Activated CD4-positive, alpha-beta T cell treated with anti-CD3 and anti-CD28 coated beads, Interleukin-2, amount 10 ng/mL, durations not matched to agents 7 days and 5 days (primary cell): ENCODE measurements around the gene HOXB6. TPM values are rescaled to one million over a fixed set of nuclear protein-coding genes. Genes with fewer than 3 reads are reported as not detected.

ENCODE experiments used
- CTCF ChIA-PET: fragments of 350-600 bp; sonication (Branson Sonifier 250); formaldehyde crosslinking; loops from one replicate; lab custom pipeline; 2021; ENCODE audit warnings: antibody characterized with exemption; lab: Charles Lee
- POLR2A ChIA-PET: fragments of 350-600 bp; sonication (Branson Sonifier 250); formaldehyde crosslinking; loops from one replicate; lab custom pipeline; 2021; ENCODE audit warnings: antibody characterized with exemption; lab: Charles Lee
- DNase-seq: peaks from one replicate; pipeline ENCODE4 v3.0.0-alpha.2; 2020
- H3K27ac Mint-ChIP-seq: one replicate; pipeline ENCODE4 v1.8.0; 2021; ENCODE audit warnings: mild to moderate bottlenecking, moderate library complexity, mixed read lengths
- H3K27me3 Mint-ChIP-seq: one replicate; pipeline ENCODE4 v1.8.0; 2021; ENCODE audit warnings: mixed read lengths
- H3K36me3 Mint-ChIP-seq: one replicate; pipeline ENCODE4 v1.8.0; 2021; ENCODE audit warnings: low read depth, mixed read lengths
- H3K4me1 Mint-ChIP-seq: one replicate; pipeline ENCODE4 v1.8.0; 2021; ENCODE audit warnings: mixed read lengths
- H3K4me3 Mint-ChIP-seq: one replicate; pipeline ENCODE4 v1.8.0; 2021; ENCODE audit warnings: mild to moderate bottlenecking, moderate library complexity, mixed read lengths
- H3K9me3 Mint-ChIP-seq: one replicate; pipeline ENCODE4 v1.8.0; 2021; ENCODE audit warnings: mixed read lengths
- total RNA-seq, 2 experiments: library from RNA; stranded (reverse); gene quantifications; one replicate each; pipeline ENCODE4 v1.2.3, GENCODE V29; 2021

The HOXB6 gene
- total RNA-seq, 2 experiments from 2014 or later, result not detected

DNA sequence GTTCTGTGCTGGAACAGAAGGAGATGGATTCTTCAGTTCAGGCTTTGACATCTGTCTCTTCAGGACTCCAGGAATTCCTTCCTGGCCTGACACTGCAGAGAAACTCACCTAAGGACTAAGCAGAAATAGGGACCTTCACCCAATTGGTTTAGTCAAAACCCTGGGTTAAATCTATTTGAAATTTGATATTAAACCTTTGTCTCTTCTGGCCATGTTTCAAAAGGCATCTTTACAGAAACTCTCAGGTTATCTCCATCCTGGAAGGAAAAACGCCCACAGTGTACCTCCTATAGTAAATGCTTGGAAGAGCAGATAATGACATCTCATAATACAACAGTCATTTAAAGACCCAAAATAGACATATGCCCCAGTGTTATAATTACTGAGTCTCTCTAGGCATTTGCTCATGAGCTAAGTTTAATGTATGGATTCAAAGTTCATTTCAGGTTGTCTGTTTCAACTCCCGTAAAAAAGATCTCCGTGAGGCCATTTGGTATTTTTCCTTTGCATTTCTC lies 21.0 kb downstream of the HOXB6 start:
- POLR2A ChIA-PET, result interaction anchor here (0.5 kb wide), 1 partner anchor 495 kb away, joined by 5 read pairs; no protein-coding TSS in a partner anchor
- DNase-seq, result no peak
- H3K27ac Mint-ChIP-seq, result no peak overlapping the region
- no peak overlapping the region for H3K4me3 Mint-ChIP-seq
- H3K4me1 Mint-ChIP-seq, result peaks cover 71% of the 10 kb centered on the region
- H3K9me3 Mint-ChIP-seq, result no peaks in the 10 kb centered on the region
- CTCF ChIA-PET, result interaction anchor here (1.1 to 1.6 kb wide), 4 partner anchors 9 to 245 kb away, joined by 3 to 6 read pairs (median 3); no protein-coding TSS in a partner anchor
- peaks cover 11% of the 10 kb centered on the region for H3K36me3 Mint-ChIP-seq
- peaks cover 97% of the 10 kb centered on the region for H3K27me3 Mint-ChIP-seq

DNA sequence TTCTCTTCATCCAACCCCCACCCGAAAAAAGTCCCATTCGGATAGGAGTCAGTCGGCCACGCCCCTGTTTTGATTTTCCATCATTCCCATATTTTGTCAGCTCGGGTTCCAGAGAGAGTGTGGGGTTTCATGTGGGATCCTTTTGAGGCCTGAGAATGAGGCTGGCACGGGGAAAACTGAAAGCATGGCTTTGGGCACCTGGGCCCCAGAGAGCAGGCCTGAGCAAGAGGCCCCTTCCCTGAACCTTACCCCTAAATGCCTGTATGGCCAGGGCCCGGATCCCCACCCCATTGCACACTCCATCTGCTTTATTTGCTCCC lies 22.1 kb downstream of the HOXB6 start:
- H3K4me1 Mint-ChIP-seq, result peaks cover 70% of the 10 kb centered on the region
- H3K27ac Mint-ChIP-seq, result no peak overlapping the region
- H3K27me3 Mint-ChIP-seq, result peaks cover 90% of the 10 kb centered on the region
- peaks cover 13% of the 10 kb centered on the region for H3K36me3 Mint-ChIP-seq
- no peak for DNase-seq
- H3K4me3 Mint-ChIP-seq, result peak overlapping the region; percentile 51
- POLR2A ChIA-PET, result no interaction called here
- H3K9me3 Mint-ChIP-seq, result no peaks in the 10 kb centered on the region
- CTCF ChIA-PET, result interaction anchor here (0.8 to 1.5 kb wide), 7 partner anchors 27 to 244 kb away, joined by 3 to 5 read pairs (median 3); partner anchors contain the start of gene HOXB9

DNA sequence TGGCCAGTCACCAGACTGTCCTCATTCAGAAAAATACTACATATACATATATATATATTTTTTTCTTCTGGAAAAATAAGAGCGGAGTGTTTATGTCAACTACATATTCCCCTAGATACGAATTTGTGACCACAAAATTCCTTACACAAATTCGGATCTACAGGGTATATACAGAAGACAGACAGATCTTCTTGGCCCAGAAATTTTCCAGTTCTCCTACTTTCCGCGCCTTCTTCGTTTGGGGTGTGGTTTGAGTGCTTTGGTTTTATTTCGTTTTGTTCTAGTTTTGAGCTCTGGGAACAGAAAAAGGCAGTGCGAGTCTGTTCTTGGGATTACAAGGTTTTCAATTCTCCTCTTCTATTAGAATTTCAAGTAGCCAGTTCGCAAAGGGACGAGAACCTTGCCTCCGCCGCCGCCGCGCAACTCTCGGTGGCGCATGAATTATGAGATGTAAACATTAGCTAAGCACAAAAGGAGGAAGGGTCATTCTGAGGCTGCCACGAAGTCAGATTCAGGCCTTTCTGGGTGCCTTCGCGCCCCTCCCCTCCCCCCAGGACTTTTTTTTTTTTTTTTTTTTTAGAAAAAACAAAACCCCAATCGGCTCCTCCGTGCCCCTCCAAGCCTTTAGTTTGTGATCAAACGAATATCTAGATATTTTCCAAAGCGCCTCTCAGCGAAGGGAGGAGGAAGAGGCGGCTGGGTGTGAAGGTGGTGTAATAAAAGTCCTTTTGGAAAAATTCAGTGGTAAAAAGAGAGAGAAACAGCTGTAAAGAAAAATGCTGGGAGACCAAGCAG lies 24.8 kb downstream of the HOXB6 start:
- Mint-ChIP-seq H3K27me3 (peaks cover 69% of the 10 kb centered on the region), H3K4me3 (peak overlapping the region; percentile 86)

DNA sequence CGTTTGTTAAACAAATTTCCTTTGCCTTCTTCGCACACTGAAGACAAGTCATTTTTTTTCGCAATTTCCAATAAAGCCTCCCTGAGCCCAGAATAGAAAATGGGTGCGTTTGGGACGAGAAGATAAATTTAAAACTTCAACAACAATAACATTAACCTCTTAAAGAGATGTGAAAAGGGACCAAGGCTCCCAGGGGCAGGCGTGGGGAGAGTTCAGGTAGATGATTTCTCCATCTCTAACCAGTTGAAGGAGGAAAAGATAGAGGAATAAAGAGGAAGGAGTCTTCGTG lies 25.4 kb downstream of the HOXB6 start:
- POLR2A ChIA-PET, result no interaction called here
- Mint-ChIP-seq H3K36me3 (peaks cover 14% of the 10 kb centered on the region), H3K27me3 (peaks cover 64% of the 10 kb centered on the region), H3K4me1 (peaks cover 65% of the 10 kb centered on the region), H3K9me3 (no peaks in the 10 kb centered on the region), H3K27ac (no peak overlapping the region), H3K4me3 (peak overlapping the region; percentile 86)
- DNase-seq, result no peak
- CTCF ChIA-PET, result no interaction called here

More for the DNA sequence above, 24.8 kb downstream of the HOXB6 start:
- no peak overlapping the region for H3K27ac Mint-ChIP-seq
- H3K9me3 Mint-ChIP-seq, result no peaks in the 10 kb centered on the region
- ChIA-PET CTCF (no interaction called here), POLR2A (interaction anchor here (0.7 kb wide), 1 partner anchor 33 kb away, joined by 3 read pairs; no protein-coding TSS in a partner anchor)
- H3K36me3 Mint-ChIP-seq, result peaks cover 14% of the 10 kb centered on the region
- no peak for DNase-seq
- H3K4me1 Mint-ChIP-seq, result peaks cover 66% of the 10 kb centered on the region

DNA sequence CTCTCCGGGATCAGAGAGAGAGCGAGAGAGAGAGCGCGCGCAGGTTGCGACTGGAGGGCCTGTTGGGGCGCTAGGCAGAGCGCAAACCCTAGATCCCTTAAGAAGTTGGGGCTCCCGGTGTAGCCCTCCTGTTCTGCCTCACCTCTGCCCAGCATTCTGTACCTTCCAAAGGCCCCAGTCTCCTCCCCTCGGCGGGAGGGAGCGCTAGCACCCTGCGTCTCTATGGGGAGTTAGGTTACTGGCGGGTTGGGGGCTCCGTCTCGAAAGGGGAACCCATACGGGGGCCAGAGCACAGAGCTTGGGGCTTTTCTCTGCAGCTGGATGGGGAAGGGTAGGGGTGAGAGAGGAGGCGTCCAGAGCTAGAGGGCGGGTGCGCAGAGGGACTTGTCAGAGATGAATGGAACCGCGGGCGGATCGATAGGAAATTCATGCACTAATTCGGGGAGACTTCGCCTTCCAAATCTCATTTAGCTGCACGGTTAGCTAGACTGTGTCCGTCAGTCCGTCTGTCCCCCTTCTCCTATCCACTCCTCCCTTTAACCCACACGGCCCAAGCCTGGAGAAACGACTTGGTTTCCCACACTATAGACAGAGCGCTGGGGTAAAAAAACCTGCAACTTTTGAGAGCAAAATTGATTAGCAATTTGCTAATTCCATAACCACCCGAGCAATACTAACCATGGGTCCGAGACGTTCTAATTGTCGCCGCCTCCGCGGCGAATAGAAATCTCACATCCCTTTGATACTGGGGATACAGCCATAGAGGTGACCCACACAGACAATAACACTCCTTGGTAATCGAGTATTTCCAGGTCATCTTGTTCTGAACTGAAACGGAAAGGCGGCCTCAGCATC lies 25.9 kb downstream of the HOXB6 start:
- Mint-ChIP-seq H3K27ac (peak overlapping the region; percentile 7), H3K27me3 (peaks cover 59% of the 10 kb centered on the region), H3K36me3 (peaks cover 14% of the 10 kb centered on the region), H3K9me3 (no peaks in the 10 kb centered on the region), H3K4me3 (peak overlapping the region; percentile 86), H3K4me1 (peaks cover 65% of the 10 kb centered on the region)
- POLR2A ChIA-PET, result no interaction called here
- DNase-seq, result no peak
- CTCF ChIA-PET, result interaction anchor here (0.6 kb wide), 1 partner anchor 151 kb away, joined by 3 read pairs; no protein-coding TSS in a partner anchor

DNA sequence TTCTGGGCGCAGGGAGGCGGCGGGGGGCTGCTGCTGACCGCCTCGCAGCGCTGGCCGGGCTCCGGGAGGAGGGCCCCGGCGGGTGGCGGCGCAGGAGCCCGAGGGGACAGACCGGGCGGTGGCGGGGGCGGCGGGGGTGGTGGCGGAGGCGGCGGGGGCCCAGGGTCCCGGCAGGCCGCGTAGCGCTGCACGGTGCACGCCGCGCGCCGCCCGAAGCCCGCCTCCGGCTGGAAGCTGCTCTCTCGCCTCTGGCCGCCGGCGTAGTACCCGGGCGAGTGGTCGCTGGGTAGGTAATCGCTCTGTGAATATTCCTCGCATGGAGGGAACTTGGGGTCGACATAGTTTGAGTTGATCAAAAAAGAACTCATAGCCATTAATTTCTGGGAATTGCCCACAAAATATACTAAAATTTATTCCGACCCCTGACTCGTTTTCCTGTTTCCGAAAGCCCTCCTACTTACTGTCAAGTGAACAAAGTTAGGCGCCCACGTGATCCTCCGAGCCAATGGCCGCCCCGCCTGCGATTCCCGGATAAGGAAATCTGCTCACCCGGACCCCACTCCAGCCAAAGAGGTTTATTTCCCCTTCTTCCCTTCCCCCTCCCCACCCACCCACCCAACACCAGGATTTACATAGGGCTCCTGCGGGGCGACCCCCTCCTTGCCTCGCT lies 26.7 kb downstream of the HOXB6 start, which contains the start of gene HOXB4:
Gene HOXB4, minus strand, starts transcription at position 405 of the 670 bp plus-strand sequence. Its CDS starts 31 bp downstream, at position 374.
- Mint-ChIP-seq H3K4me3 (peak within 1 kb of the TSS; percentile 86), H3K27me3 (peaks cover 56% of the 10 kb centered on the region), H3K4me1 (peaks cover 67% of the 10 kb centered on the region), H3K36me3 (peaks cover 14% of the 10 kb centered on the region), H3K9me3 (no peaks in the 10 kb centered on the region), H3K27ac (peak within 1 kb of the TSS; percentile 88)
- ChIA-PET CTCF (interaction anchor here (0.6 kb wide), 1 partner anchor 150 kb away, joined by 3 read pairs; no protein-coding TSS in a partner anchor), POLR2A (no interaction called here)
- peak; percentile 76 for DNase-seq

DNA sequence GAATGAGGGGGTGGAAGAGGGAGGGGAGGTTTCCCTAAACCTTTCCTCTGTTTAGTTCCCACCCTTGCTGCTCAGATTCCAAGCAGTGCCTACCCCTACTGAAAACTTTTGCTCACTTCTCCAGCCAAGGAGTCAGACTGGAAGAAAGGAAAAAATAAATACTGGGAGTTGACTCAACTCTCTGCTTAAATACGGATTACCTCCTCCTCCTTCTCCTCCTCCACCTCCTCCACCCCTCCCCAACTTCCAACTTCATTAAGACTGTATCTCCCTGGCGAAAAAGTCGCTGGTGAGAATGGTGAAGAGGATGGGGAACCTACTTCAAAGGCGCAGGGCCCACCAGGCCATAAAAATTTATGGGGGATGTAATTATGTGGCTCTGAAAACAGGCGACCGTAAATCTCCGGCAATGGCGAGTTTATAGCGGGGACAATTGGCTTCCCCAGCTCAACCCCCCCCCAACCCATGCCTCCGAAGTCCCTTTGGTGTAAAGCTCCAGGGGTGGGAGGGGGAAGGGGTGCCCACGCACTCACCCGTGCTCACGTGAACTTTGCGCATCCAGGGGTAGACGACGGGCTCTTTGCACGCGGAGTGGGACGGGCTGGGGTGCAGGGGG lies 27.3 kb downstream of the HOXB6 start:
- Mint-ChIP-seq H3K27me3 (peaks cover 53% of the 10 kb centered on the region), H3K36me3 (peaks cover 14% of the 10 kb centered on the region), H3K27ac (peak overlapping the region; percentile 66), H3K4me1 (peaks cover 62% of the 10 kb centered on the region), H3K4me3 (peak overlapping the region; percentile 79), H3K9me3 (no peaks in the 10 kb centered on the region)
- DNase-seq, result no peak
- ChIA-PET CTCF (interaction anchor here (0.6 kb wide), 1 partner anchor 92 kb away, joined by 3 read pairs; no protein-coding TSS in a partner anchor), POLR2A (no interaction called here)

DNA sequence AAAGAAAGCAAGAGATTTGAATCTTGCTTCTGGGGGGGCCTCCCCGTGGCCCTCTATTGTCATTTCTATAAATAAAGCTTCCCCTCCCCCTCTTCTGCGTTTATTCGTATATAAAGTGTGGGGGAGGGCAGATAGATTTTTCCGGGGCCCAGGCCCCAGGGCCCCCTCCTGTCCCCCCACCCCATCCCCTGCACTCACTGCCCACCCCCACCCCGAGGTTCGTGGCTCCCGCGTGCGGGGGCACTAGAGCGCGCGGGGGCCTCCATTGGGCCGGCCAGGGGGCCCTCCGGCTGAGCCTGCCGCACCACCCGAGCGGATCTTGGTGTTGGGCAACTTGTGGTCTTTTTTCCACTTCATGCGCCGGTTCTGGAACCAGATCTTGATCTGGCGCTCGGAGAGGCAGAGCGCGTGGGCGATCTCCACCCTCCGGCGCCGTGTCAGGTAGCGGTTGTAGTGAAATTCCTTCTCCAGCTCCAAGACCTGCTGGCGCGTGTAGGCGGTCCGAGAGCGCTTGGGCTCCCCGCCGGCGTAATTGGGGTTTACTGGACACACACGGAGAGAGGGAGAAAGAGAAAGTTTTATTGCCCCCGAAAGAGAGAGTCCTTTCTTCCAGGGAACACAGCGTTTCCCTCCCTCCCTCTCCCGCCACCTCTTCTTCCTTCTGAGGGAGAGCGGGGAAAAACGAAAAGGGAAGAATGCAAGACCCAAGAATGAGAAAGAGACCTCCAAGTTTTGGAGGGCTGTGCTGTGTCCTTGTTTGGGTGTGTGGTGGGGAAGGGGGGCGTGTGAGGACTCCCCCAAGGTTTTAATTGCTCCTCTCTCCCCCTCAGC lies 28.1 kb downstream of the HOXB6 start:
- H3K36me3 Mint-ChIP-seq, result peaks cover 14% of the 10 kb centered on the region
- H3K27me3 Mint-ChIP-seq, result peaks cover 52% of the 10 kb centered on the region
- no peaks in the 10 kb centered on the region for H3K9me3 Mint-ChIP-seq
- peak overlapping the region; percentile 79 for H3K4me3 Mint-ChIP-seq
- CTCF ChIA-PET, result interaction anchor here (0.6 kb wide), 1 partner anchor 91 kb away, joined by 3 read pairs; no protein-coding TSS in a partner anchor
- H3K27ac Mint-ChIP-seq, result peak overlapping the region; percentile 5
- no peak for DNase-seq
- H3K4me1 Mint-ChIP-seq, result peaks cover 59% of the 10 kb centered on the region
- POLR2A ChIA-PET, result no interaction called here

DNA sequence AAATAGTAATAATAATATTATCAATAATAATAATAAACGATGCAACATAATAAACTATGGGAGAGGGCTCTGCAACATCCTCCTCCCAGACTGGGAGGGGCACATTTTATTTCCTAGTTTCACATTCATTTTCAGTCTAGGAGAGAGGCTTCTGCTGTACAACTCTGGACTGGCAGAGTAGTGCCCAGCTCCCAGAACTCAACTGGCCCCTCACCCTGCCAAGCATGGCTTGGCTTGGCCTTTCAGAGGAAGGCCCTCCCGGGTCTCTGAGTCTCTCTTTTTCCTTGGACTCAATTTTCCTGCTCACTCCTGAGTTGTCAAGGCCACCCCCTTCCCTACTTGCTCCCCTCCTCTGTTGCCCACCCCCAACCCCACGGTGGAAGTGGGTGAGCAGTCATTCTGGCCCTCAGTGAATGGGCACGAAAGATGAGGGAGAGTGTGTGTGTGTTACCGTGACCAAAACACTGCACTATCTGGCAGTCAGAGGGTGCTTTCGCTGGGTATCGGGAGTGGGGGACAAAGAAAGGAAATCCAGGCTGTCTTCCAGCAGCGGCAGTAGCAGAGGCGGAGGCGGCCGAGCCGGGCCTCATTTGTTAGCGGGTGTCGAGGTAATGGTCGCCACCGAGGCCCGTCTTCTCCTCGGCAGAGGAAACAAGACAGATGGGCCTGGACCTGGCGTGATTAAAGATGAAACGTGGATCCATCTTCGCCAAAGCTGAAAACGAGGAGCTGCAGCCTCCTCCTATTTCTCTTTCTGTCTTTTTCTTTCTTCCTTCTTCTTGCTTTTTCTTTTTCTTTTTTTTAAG lies 28.9 kb downstream of the HOXB6 start:
- Mint-ChIP-seq H3K36me3 (peaks cover 13% of the 10 kb centered on the region), H3K4me3 (peak overlapping the region; percentile 20), H3K27ac (no peak overlapping the region), H3K9me3 (no peaks in the 10 kb centered on the region), H3K4me1 (peaks cover 51% of the 10 kb centered on the region), H3K27me3 (peaks cover 49% of the 10 kb centered on the region)
- POLR2A ChIA-PET, result no interaction called here
- CTCF ChIA-PET, result interaction anchor here (0.6 kb wide), 1 partner anchor 43 kb away, joined by 3 read pairs; no protein-coding TSS in a partner anchor
- DNase-seq, result no peak

DNA sequence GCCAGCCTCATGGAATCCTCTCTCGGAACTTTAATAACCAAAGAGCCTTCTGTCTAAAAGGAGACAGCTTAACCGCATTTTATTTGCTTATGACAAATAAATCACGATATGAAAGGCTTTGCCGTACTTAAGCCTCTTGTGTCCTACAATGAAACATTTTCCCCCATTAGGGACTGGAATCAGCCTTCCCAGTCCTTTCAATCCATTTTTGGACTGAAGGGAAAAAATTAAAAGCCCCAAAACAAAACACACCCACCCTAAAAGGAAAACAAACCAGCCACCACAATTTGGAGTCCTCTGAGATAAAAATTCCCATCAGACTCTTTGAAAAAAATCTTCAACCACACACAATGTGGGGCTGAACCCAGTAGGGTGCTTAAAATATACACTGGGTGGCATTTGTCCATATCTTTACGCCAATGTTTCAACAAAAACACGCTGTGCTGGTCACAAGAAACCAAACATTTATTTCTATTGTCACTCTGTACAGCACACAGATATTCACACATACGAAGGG lies 29.7 kb downstream of the HOXB6 start:
- POLR2A ChIA-PET, result no interaction called here
- Mint-ChIP-seq H3K36me3 (peaks cover 12% of the 10 kb centered on the region), H3K27ac (no peak overlapping the region), H3K27me3 (peaks cover 45% of the 10 kb centered on the region), H3K4me1 (peaks cover 44% of the 10 kb centered on the region), H3K4me3 (no peak overlapping the region), H3K9me3 (no peaks in the 10 kb centered on the region)
- CTCF ChIA-PET, result interaction anchor here (0.6 kb wide), 1 partner anchor 43 kb away, joined by 3 read pairs; no protein-coding TSS in a partner anchor
- no peak for DNase-seq
